Measurements from ENCODE around the gene PKP2. TPM values are rescaled to one million over a fixed set of nuclear protein-coding genes. Genes with fewer than 3 reads are reported as not detected.
"Not testable (repeated sequence)": the region's sequence is repeated elsewhere in the genome, so short reads cannot be mapped to it uniquely, and the experiment has no call there.

PKP2 gene
- total RNA-seq, 2 donors from 2014 or later, result 0.54 to 8.8 TPM

DNA sequence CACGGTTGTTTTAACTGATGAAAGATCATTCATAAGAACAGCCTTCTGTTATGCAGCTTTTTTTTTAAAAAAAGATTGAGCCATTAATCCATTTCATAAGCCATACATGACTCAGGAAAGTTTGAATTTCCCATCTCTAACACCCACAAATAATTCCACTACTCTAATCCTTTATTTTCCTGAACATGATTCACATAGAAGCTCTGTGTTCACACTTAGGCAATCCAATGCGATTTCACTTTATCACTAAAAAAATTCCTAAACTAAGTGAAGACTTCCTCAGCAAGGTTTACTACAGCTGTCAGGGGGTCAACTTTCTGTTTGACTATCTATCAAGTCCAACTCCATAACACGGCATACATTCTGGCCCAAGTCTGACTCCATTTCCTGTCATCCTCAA, 25.9 kb downstream of the PKP2 start:
- no peaks in the 10 kb centered on the region for H3K4me1 ChIP-seq (ENCODE audit: control insufficient read depth in 1 of 2, low read depth in 2 of 2)
- no peaks in the 10 kb centered on the region for H3K36me3 ChIP-seq
- no peaks in the 10 kb centered on the region for H3K9me3 ChIP-seq
- DNase-seq (ENCODE audit: low spot score) (no peak), ATAC-seq (ENCODE audit: insufficient number of reproducible peaks, low FRiP score, low read depth) (no peak)
- no peak overlapping the region for H3K4me3 ChIP-seq
- no peaks in the 10 kb centered on the region for H3K27me3 ChIP-seq (replicated peaks; ENCODE audit: insufficient read depth)
- no peak overlapping the region for H3K27ac ChIP-seq
- TF ChIP-seq, protein P1, sequence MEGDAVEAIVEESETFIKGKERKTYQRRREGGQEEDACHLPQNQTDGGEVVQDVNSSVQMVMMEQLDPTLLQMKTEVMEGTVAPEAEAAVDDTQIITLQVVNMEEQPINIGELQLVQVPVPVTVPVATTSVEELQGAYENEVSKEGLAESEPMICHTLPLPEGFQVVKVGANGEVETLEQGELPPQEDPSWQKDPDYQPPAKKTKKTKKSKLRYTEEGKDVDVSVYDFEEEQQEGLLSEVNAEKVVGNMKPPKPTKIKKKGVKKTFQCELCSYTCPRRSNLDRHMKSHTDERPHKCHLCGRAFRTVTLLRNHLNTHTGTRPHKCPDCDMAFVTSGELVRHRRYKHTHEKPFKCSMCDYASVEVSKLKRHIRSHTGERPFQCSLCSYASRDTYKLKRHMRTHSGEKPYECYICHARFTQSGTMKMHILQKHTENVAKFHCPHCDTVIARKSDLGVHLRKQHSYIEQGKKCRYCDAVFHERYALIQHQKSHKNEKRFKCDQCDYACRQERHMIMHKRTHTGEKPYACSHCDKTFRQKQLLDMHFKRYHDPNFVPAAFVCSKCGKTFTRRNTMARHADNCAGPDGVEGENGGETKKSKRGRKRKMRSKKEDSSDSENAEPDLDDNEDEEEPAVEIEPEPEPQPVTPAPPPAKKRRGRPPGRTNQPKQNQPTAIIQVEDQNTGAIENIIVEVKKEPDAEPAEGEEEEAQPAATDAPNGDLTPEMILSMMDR (IDR thresholded peaks at IDR 0.05), result no peak

DNA sequence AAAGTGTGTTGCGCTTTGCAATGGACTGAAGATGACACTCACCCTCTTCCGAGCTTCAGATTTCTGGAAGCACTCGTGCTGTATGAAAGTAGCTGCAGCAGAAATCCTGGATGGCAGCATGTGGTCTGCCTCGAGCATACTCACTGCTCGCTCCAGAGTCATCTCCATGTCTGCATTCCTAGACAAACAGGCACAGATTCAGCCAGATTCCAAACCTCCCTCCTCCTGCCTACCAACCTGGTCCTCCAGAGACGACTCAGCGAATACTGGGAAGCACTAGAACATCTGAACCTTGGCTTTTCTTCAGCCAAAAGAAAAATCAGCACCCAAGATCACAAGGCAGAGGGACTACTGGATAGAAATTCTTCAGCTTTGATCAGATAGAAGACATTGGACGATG, 27.7 kb downstream of the PKP2 start:
- Histone ChIP-seq H3K27ac (no peak overlapping the region), H3K27me3 (replicated peaks; ENCODE audit: insufficient read depth) (no peaks in the 10 kb centered on the region), H3K4me1 (ENCODE audit: control insufficient read depth in 1 of 2, low read depth in 2 of 2) (no peaks in the 10 kb centered on the region), H3K36me3 (no peaks in the 10 kb centered on the region), H3K4me3 (no peak overlapping the region), H3K9me3 (no peaks in the 10 kb centered on the region)
- TF ChIP-seq, protein P1 (IDR thresholded peaks at IDR 0.05), result no peak
- no peak for ATAC-seq (ENCODE audit: insufficient number of reproducible peaks, low FRiP score, low read depth)
- DNase-seq (ENCODE audit: low spot score), result no peak

DNA sequence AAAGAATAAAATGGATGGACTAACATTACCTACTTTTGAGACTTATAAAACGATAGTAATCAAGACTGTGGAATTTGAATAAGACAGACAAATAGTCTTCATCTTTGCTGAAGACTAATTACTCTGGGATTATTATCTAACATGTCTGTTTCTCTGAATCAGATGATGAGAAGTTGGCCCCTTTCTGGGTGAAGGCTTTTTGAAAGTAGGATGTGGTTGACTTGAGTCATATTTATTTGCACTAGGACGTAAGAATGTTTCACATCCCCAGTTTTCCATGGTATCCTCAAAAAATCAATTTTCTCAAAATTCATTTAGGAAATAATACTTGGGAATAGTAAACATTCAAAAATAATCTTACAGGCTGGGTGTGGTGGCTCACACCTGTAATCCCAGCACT, 31.8 kb downstream of the PKP2 start:
- Histone ChIP-seq H3K4me1 (ENCODE audit: control insufficient read depth in 1 of 2, low read depth in 2 of 2) (no peaks in the 10 kb centered on the region), H3K9me3 (no peaks in the 10 kb centered on the region), H3K4me3 (no peak overlapping the region), H3K27ac (no peak overlapping the region), H3K36me3 (no peaks in the 10 kb centered on the region), H3K27me3 (replicated peaks; ENCODE audit: insufficient read depth) (no peaks in the 10 kb centered on the region)
- TF ChIP-seq, protein P1 (IDR thresholded peaks at IDR 0.05), result no peak
- no peak for DNase-seq (ENCODE audit: low spot score)
- no peak for ATAC-seq (ENCODE audit: insufficient number of reproducible peaks, low FRiP score, low read depth)

DNA sequence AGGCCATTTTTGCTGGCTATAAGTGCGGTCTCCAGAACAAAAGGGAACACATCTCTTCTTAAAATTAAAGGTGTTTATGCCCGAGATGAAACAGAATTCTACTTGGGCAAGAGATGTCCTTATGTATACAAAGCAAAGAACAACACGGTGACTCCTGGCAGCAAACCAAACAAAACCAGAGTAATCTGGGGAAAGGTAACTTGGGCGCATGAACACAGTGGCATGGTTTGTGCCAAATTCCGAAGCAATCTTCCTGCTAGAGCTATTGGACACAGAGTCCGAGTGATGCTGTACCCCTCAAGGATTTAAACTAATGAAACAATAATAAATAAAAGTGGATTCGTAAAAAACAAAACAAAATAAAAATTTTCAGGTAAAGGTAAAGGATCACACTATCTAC, 33.4 kb downstream of the PKP2 start:
- no peaks in the 10 kb centered on the region for H3K9me3 ChIP-seq
- TF ChIP-seq, protein P1 (IDR thresholded peaks at IDR 0.05), result no peak
- DNase-seq (ENCODE audit: low spot score) (no peak), ATAC-seq (ENCODE audit: insufficient number of reproducible peaks, low FRiP score, low read depth) (no peak)
- H3K4me1 ChIP-seq (ENCODE audit: control insufficient read depth in 1 of 2, low read depth in 2 of 2), result no peaks in the 10 kb centered on the region
- H3K27me3 ChIP-seq (replicated peaks; ENCODE audit: insufficient read depth), result no peaks in the 10 kb centered on the region
- no peaks in the 10 kb centered on the region for H3K36me3 ChIP-seq
- H3K27ac ChIP-seq, result no peak overlapping the region
- H3K4me3 ChIP-seq, result no peak overlapping the region

DNA sequence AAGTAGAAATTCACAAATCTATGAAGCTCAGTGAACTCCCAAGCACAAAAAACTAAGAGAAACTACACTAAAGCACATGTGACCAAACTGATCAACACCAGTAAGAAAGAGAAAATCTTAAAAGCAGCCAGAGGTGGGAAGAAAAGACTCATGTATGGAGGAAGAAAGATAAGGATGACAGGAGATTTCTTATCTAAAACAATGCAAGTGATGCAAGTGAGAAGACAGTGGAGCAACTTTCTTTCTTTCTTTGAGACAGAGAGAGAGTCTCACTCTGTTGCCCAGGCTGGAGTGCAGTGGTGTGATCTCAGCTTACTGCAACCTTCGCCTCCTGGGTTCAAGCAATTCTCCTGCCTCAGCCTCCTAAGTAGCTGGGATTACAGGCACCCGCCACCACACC, 34.9 kb downstream of the PKP2 start:
- not testable (repeated sequence) for H3K27ac ChIP-seq; H3K4me1 ChIP-seq (ENCODE audit: control insufficient read depth in 1 of 2, low read depth in 2 of 2); DNase-seq (ENCODE audit: low spot score); H3K36me3 ChIP-seq; ATAC-seq (ENCODE audit: insufficient number of reproducible peaks, low FRiP score, low read depth); H3K9me3 ChIP-seq; H3K27me3 ChIP-seq (replicated peaks; ENCODE audit: insufficient read depth); H3K4me3 ChIP-seq

DNA sequence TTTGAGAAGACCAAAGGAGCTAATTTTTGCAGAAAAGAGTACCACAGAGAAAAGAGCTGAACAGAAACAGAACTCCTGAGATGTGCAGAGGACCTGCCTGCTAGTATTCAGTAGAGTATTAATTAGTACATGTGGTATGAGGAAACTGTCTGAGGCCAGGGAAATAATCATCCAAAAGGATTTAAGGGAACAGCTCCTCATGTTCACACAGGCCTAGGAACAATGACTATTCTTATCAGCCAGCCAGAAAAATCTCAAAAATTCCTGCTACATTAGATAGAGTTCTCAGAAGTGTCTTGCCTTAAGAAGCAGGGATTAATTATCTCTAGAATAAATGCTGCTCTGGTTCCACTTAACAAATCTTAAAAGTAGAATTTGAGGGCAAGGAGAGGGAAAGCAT, 36.4 kb downstream of the PKP2 start:
- Histone ChIP-seq H3K4me1 (ENCODE audit: control insufficient read depth in 1 of 2, low read depth in 2 of 2) (no peaks in the 10 kb centered on the region), H3K4me3 (no peak overlapping the region), H3K36me3 (no peaks in the 10 kb centered on the region), H3K9me3 (no peaks in the 10 kb centered on the region), H3K27me3 (replicated peaks; ENCODE audit: insufficient read depth) (no peaks in the 10 kb centered on the region), H3K27ac (no peak overlapping the region)
- ATAC-seq (ENCODE audit: insufficient number of reproducible peaks, low FRiP score, low read depth) (no peak), DNase-seq (ENCODE audit: low spot score) (no peak)
- TF ChIP-seq, protein P1 (IDR thresholded peaks at IDR 0.05), result no peak

Data from thoracic aorta (tissue), 2 donors.